Measurements from ENCODE around the gene SUPT20H.
A peak's percentile ranks its signal among the peaks of the same experiment; 100 is the strongest.

Gene SUPT20H

GRCh38 chr13:37097076-37097475, 37.6 kb upstream of the SUPT20H start:
- Histone ChIP-seq H3K27me3 (no peaks in the 10 kb centered on the region), H3K4me1 (no peaks in the 10 kb centered on the region), H3K9me3 (replicated peaks in 1 of 11) (no peaks in the 10 kb centered on the region), H3K4me2 (no peak overlapping the region), H3K36me3 (no peaks in the 10 kb centered on the region), H3K9ac (no peak overlapping the region), H4K20me1 (no peaks in the 10 kb centered on the region), H3K27ac (no peak overlapping the region), H3K4me3 (no peak overlapping the region)
- no peak for TF ChIP-seq Cebpa-rat (IDR thresholded peaks at IDR 0.05)

- Histone ChIP-seq H3K4me1 (no peaks in the 10 kb centered on the region), H3K36me3 (no peaks in the 10 kb centered on the region), H3K9ac (no peak overlapping the region), H3K9me3 (replicated peaks in 1 of 11) (no peaks in the 10 kb centered on the region), H3K4me2 (no peak overlapping the region), H3K27me3 (no peaks in the 10 kb centered on the region), H3K27ac (no peak overlapping the region), H3K4me3 (no peak overlapping the region), H4K20me1 (no peaks in the 10 kb centered on the region)
- TF ChIP-seq Cebpa-rat (IDR thresholded peaks at IDR 0.05) = no peak
These were observed 35.4 kb upstream of the SUPT20H start for GRCh38 chr13:37094840-37095239.

GRCh38 chr13:37094099-37094498, 34.6 kb upstream of the SUPT20H start:
- no peaks in the 10 kb centered on the region for H3K36me3 ChIP-seq
- H4K20me1 ChIP-seq = no peaks in the 10 kb centered on the region

GRCh38 chr13:37091835-37092234, 32.3 kb upstream of the SUPT20H start:
- Histone ChIP-seq H3K4me3 (no peak overlapping the region), H3K4me1 (peaks cover 0 to 10% (median 0%) of the 10 kb centered on the region in 10 experiments; a peak in 3 of 20 replicates), H3K9me3 (replicated peaks in 1 of 11) (no peaks in the 10 kb centered on the region), H3K36me3 (no peaks in the 10 kb centered on the region), H3K27ac (no peak overlapping the region), H3K27me3 (no peaks in the 10 kb centered on the region), H4K20me1 (no peaks in the 10 kb centered on the region), H3K4me2 (no peak overlapping the region), H3K9ac (no peak overlapping the region)
- TF ChIP-seq Cebpa-rat (IDR thresholded peaks at IDR 0.05) = no peak

More at GRCh38 chr13:37094099-37094498, 34.6 kb upstream of the SUPT20H start:
- H3K4me1 ChIP-seq = no peaks in the 10 kb centered on the region
- no peak overlapping the region for H3K4me3 ChIP-seq
- TF ChIP-seq Cebpa-rat (IDR thresholded peaks at IDR 0.05) = no peak
- no peaks in the 10 kb centered on the region for H3K9me3 ChIP-seq (replicated peaks in 1 of 11)
- H3K9ac ChIP-seq = no peak overlapping the region
- H3K27ac ChIP-seq = no peak overlapping the region
- no peaks in the 10 kb centered on the region for H3K27me3 ChIP-seq
- H3K4me2 ChIP-seq = no peak overlapping the region

GRCh38 chr13:37090912-37091311, 31.4 kb upstream of the SUPT20H start:
- Histone ChIP-seq H3K4me1 (peaks cover 0 to 10% (median 0%) of the 10 kb centered on the region in 10 experiments; a peak in 3 of 20 replicates), H3K27me3 (no peaks in the 10 kb centered on the region), H3K4me2 (no peak overlapping the region), H3K4me3 (no peak overlapping the region), H3K27ac (no peak overlapping the region), H3K9me3 (replicated peaks in 1 of 11) (no peaks in the 10 kb centered on the region), H3K9ac (no peak overlapping the region), H3K36me3 (no peaks in the 10 kb centered on the region), H4K20me1 (no peaks in the 10 kb centered on the region)
- TF ChIP-seq Cebpa-rat (IDR thresholded peaks at IDR 0.05) = no peak

- Histone ChIP-seq H3K4me3 (no peak overlapping the region), H3K27ac (no peak overlapping the region), H3K27me3 (no peaks in the 10 kb centered on the region), H3K4me2 (no peak overlapping the region), H3K4me1 (peaks cover 0 to 10% (median 0%) of the 10 kb centered on the region in 10 experiments; a peak in 3 of 20 replicates), H3K36me3 (no peaks in the 10 kb centered on the region), H3K9ac (no peak overlapping the region), H4K20me1 (no peaks in the 10 kb centered on the region), H3K9me3 (replicated peaks in 1 of 11) (no peaks in the 10 kb centered on the region)
- TF ChIP-seq Cebpa-rat (IDR thresholded peaks at IDR 0.05) = no peak
These were observed 30.0 kb upstream of the SUPT20H start for GRCh38 chr13:37089495-37089894.

GRCh38 chr13:37087486-37087885, 28.0 kb upstream of the SUPT20H start:
- Histone ChIP-seq H3K9me3 (replicated peaks in 1 of 11) (no peaks in the 10 kb centered on the region), H4K20me1 (no peaks in the 10 kb centered on the region), H3K4me1 (peaks cover 0 to 10% (median 0%) of the 10 kb centered on the region in 10 experiments; a peak in 3 of 20 replicates), H3K9ac (no peak overlapping the region), H3K4me3 (no peak overlapping the region), H3K27ac (no peak overlapping the region), H3K4me2 (peak overlapping the region in 3 of 11 experiments; percentile 6 to 21 (median 14); a peak in 3 of 22 replicates), H3K27me3 (no peaks in the 10 kb centered on the region), H3K36me3 (no peaks in the 10 kb centered on the region)
- TF ChIP-seq Cebpa-rat (IDR thresholded peaks at IDR 0.05) = no peak

- Histone ChIP-seq H4K20me1 (no peaks in the 10 kb centered on the region), H3K4me3 (no peak overlapping the region)
- no peak for TF ChIP-seq Cebpa-rat (IDR thresholded peaks at IDR 0.05)
These were observed 26.1 kb upstream of the SUPT20H start for GRCh38 chr13:37085606-37086005.

GRCh38 chr13:37076818-37077217, 17.3 kb upstream of the SUPT20H start:
- H3K4me1 ChIP-seq = no peaks in the 10 kb centered on the region
- H3K27me3 ChIP-seq = no peaks in the 10 kb centered on the region
- no peaks in the 10 kb centered on the region for H3K36me3 ChIP-seq
- H4K20me1 ChIP-seq = no peaks in the 10 kb centered on the region
- no peak overlapping the region for H3K4me2 ChIP-seq
- TF ChIP-seq Cebpa-rat (IDR thresholded peaks at IDR 0.05) = no peak
- H3K4me3 ChIP-seq = no peak overlapping the region
- no peak overlapping the region for H3K9ac ChIP-seq
- H3K9me3 ChIP-seq (replicated peaks in 1 of 11) = no peaks in the 10 kb centered on the region
- no peak overlapping the region for H3K27ac ChIP-seq

More at GRCh38 chr13:37085606-37086005, 26.1 kb upstream of the SUPT20H start:
- Histone ChIP-seq H3K27ac (no peak overlapping the region), H3K4me1 (peaks cover 0 to 10% (median 0%) of the 10 kb centered on the region in 10 experiments; a peak in 3 of 20 replicates), H3K9me3 (replicated peaks in 1 of 11) (no peaks in the 10 kb centered on the region), H3K9ac (no peak overlapping the region), H3K36me3 (no peaks in the 10 kb centered on the region), H3K4me2 (no peak overlapping the region), H3K27me3 (no peaks in the 10 kb centered on the region)

- H3K27ac ChIP-seq = no peak overlapping the region
- 0 out of 22 replicates have a peak, but pooled peaks cover 0 to 4% (median 0%) of the 10 kb centered on the region in 11 experiments for H3K27me3 ChIP-seq
- no peak for TF ChIP-seq Cebpa-rat (IDR thresholded peaks at IDR 0.05)
- no peaks in the 10 kb centered on the region for H3K9me3 ChIP-seq (replicated peaks in 1 of 11)
- H3K4me3 ChIP-seq = no peak overlapping the region
- no peak overlapping the region for H3K4me2 ChIP-seq
- no peaks in the 10 kb centered on the region for H4K20me1 ChIP-seq
- peaks cover 0 to 3% (median 2%) of the 10 kb centered on the region in 10 experiments; a peak in 12 of 20 replicates for H3K4me1 ChIP-seq
- H3K9ac ChIP-seq = no peak overlapping the region
- H3K36me3 ChIP-seq = no peaks in the 10 kb centered on the region
These were observed 15.7 kb upstream of the SUPT20H start for GRCh38 chr13:37075164-37075563.

Data from BLaER1 treated with 17β-estradiol and CSF1 and Interleukin-3, amounts not matched to agents 10 nM and 100 nM (cell line).